ENCODE results near the gene HPS1.
"Not testable (repeated sequence)": the region's sequence is repeated elsewhere in the genome, so short reads cannot be mapped to it uniquely, and the experiment has no call there.

HPS1 gene

DNA sequence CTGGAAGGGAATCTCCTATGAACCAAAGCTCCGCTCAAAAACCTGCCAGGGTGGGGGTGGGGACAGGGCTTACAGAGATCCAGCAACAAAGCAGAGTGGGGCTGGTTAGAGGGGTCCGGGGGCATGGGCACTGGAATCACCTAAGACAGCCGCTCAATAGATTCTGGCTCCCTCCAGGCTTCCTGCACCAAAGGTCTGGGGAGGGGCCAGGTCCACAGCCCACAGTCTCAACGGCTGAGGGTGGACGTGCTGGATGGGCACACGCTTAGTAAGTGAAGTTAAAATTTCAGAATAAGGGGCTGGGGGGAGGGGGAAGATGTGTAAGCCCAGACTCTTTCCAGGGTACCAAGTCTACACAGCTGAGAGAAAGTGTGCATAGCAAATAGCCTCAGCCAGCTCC, 62.9 kb downstream of the HPS1 start:
- no peak overlapping the region for H3K4me3 ChIP-seq (ENCODE audit: low read depth in 1 of 5, low read length in 5 of 5)
- no peaks in the 10 kb centered on the region for H3K27me3 ChIP-seq (ENCODE audit: control insufficient read depth in 5 of 5, insufficient read depth in 4 of 5, low read length in 5 of 5)
- no peaks in the 10 kb centered on the region for H3K9me3 ChIP-seq (ENCODE audit: control insufficient read depth in 5 of 5, low read length in 5 of 5)
- peaks cover 0 to 56% (median 32%) of the 10 kb centered on the region in 5 donors for H3K36me3 ChIP-seq (ENCODE audit: control insufficient read depth in 5 of 5, insufficient read depth in 5 of 5, low read length in 5 of 5)
- no peak overlapping the region for H3K9ac ChIP-seq (ENCODE audit: low read length in 5 of 5)
- H3K27ac ChIP-seq (ENCODE audit: low read depth, low read length), result no peak overlapping the region
- H3K4me1 ChIP-seq (ENCODE audit: control insufficient read depth in 5 of 5, insufficient read depth in 5 of 5, low read length in 5 of 5), result peaks cover 0 to 14% (median 0%) of the 10 kb centered on the region in 5 donors

DNA sequence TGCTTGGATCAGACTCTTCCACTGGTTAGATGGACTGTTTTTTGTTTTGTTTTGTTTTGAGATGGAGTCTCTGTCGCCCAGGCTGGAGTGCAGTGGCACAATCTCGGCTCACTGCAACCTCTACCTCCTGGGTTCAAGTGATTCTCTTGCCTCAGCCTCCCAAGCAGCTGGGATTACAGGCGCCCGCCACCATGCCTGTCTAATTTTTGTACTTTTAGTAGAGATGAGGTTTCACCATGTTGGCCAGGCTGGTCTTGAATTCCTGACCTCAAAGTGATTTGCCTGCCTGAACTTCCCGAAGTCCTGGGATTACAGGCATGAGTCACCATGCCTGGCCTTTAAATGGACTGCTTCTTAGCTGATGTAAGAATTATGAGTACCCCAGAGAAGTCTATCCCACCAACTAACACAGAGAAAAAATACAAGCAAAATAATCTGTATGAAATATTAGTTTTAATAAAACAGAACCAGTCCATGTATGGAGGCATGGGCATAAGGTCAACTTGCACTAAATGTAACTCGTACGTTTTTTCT, 63.5 kb downstream of the HPS1 start:
- peaks cover 0 to 14% (median 0%) of the 10 kb centered on the region in 5 donors for H3K4me1 ChIP-seq (ENCODE audit: control insufficient read depth in 5 of 5, insufficient read depth in 5 of 5, low read length in 5 of 5)
- H3K36me3 ChIP-seq (ENCODE audit: control insufficient read depth in 5 of 5, insufficient read depth in 5 of 5, low read length in 5 of 5), result peaks cover 0 to 51% (median 29%) of the 10 kb centered on the region in 5 donors
- not testable (repeated sequence) for H3K4me3 ChIP-seq (ENCODE audit: low read depth in 1 of 5, low read length in 5 of 5); H3K27ac ChIP-seq (ENCODE audit: low read depth, low read length); H3K9me3 ChIP-seq (ENCODE audit: control insufficient read depth in 5 of 5, low read length in 5 of 5); H3K27me3 ChIP-seq (ENCODE audit: control insufficient read depth in 5 of 5, insufficient read depth in 4 of 5, low read length in 5 of 5); H3K9ac ChIP-seq (ENCODE audit: low read length in 5 of 5)

DNA sequence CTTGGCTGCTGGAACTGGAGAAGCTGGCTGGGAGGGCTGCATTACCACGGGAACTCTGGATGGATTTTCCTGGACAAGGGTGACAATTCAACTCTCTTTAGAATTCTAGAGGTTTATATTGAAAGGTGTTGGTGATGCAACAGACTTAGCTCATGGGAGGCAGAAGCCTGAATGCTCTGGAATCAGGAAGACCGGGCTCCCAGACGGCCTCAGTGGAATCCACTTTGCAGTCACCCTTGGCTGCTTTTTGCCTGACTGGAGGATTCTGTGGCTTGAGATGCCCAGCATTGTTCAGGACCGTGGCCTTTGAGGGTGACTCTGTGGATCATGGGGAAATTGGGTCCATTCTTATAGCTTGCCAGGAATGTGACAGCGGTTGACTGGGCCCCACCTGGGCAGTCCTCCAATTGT, 64.0 kb downstream of the HPS1 start:
- peaks cover 0 to 46% (median 27%) of the 10 kb centered on the region in 5 donors for H3K36me3 ChIP-seq (ENCODE audit: control insufficient read depth in 5 of 5, insufficient read depth in 5 of 5, low read length in 5 of 5)
- H3K4me1 ChIP-seq (ENCODE audit: control insufficient read depth in 5 of 5, insufficient read depth in 5 of 5, low read length in 5 of 5), result peaks cover 0 to 14% (median 0%) of the 10 kb centered on the region in 5 donors
- no peak overlapping the region for H3K27ac ChIP-seq (ENCODE audit: low read depth, low read length)
- peaks cover 0 to under 1% (median 0%) of the 10 kb centered on the region in 5 donors for H3K9me3 ChIP-seq (ENCODE audit: control insufficient read depth in 5 of 5, low read length in 5 of 5)
- H3K27me3 ChIP-seq (ENCODE audit: control insufficient read depth in 5 of 5, insufficient read depth in 4 of 5, low read length in 5 of 5), result no peaks in the 10 kb centered on the region
- H3K9ac ChIP-seq (ENCODE audit: low read length in 5 of 5), result no peak overlapping the region
- H3K4me3 ChIP-seq (ENCODE audit: low read depth in 1 of 5, low read length in 5 of 5), result no peak overlapping the region

GRCh38 chr10:98380493-98381339, 66.0 kb downstream of the HPS1 start:
- H3K9ac ChIP-seq (ENCODE audit: low read length in 5 of 5), result no peak overlapping the region
- peaks cover 0 to 6% (median 4%) of the 10 kb centered on the region in 5 donors for H3K9me3 ChIP-seq (ENCODE audit: control insufficient read depth in 5 of 5, low read length in 5 of 5)
- no peaks in the 10 kb centered on the region for H3K27me3 ChIP-seq (ENCODE audit: control insufficient read depth in 5 of 5, insufficient read depth in 4 of 5, low read length in 5 of 5)
- no peak overlapping the region for H3K27ac ChIP-seq (ENCODE audit: low read depth, low read length)
- H3K36me3 ChIP-seq (ENCODE audit: control insufficient read depth in 5 of 5, insufficient read depth in 5 of 5, low read length in 5 of 5), result peaks cover 0 to 35% (median 21%) of the 10 kb centered on the region in 5 donors
- no peak overlapping the region for H3K4me3 ChIP-seq (ENCODE audit: low read depth in 1 of 5, low read length in 5 of 5)
- H3K4me1 ChIP-seq (ENCODE audit: control insufficient read depth in 5 of 5, insufficient read depth in 5 of 5, low read length in 5 of 5), result peaks cover 0 to 13% (median 0%) of the 10 kb centered on the region in 5 donors

- no peak overlapping the region for H3K9ac ChIP-seq (ENCODE audit: low read length in 5 of 5)
- no peak overlapping the region for H3K4me3 ChIP-seq (ENCODE audit: low read depth in 1 of 5, low read length in 5 of 5)
- peaks cover 0 to 20% (median 5%) of the 10 kb centered on the region in 5 donors for H3K36me3 ChIP-seq (ENCODE audit: control insufficient read depth in 5 of 5, insufficient read depth in 5 of 5, low read length in 5 of 5)
- no peaks in the 10 kb centered on the region for H3K27me3 ChIP-seq (ENCODE audit: control insufficient read depth in 5 of 5, insufficient read depth in 4 of 5, low read length in 5 of 5)
- peaks cover 0 to 6% (median 4%) of the 10 kb centered on the region in 5 donors for H3K9me3 ChIP-seq (ENCODE audit: control insufficient read depth in 5 of 5, low read length in 5 of 5)
- H3K4me1 ChIP-seq (ENCODE audit: control insufficient read depth in 5 of 5, insufficient read depth in 5 of 5, low read length in 5 of 5), result peaks cover 0 to 16% (median 2%) of the 10 kb centered on the region in 5 donors
- no peak overlapping the region for H3K27ac ChIP-seq (ENCODE audit: low read depth, low read length)
Measured at GRCh38 chr10:98378722-98379121, 68.0 kb downstream of the HPS1 start.

DNA sequence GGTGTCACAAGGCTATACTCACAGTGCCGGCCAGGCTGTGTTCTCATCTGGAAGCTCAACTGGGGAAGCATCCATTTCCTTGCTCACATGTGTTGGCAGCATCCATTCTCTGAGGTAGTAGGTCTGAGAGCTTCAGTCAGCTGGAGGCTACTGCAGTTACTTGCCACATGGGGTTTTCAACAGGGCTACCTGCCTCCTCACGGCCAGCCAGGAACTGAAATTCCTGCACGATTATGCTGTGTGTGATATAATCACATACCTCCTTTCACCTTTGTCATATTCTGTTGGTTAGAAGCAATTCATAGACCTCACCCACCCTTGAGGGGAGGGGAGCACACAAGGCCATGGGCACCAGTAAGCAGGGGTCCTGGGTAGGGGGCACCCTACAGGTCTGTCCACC, 69.2 kb downstream of the HPS1 start:
- no peak overlapping the region for H3K9ac ChIP-seq (ENCODE audit: low read length in 5 of 5)
- no peaks in the 10 kb centered on the region for H3K27me3 ChIP-seq (ENCODE audit: control insufficient read depth in 5 of 5, insufficient read depth in 4 of 5, low read length in 5 of 5)
- no peak overlapping the region for H3K27ac ChIP-seq (ENCODE audit: low read depth, low read length)
- H3K9me3 ChIP-seq (ENCODE audit: control insufficient read depth in 5 of 5, low read length in 5 of 5), result peaks cover 0 to 6% (median 4%) of the 10 kb centered on the region in 5 donors
- H3K4me3 ChIP-seq (ENCODE audit: low read depth in 1 of 5, low read length in 5 of 5), result no peak overlapping the region
- H3K36me3 ChIP-seq (ENCODE audit: control insufficient read depth in 5 of 5, insufficient read depth in 5 of 5, low read length in 5 of 5), result peaks cover 0 to 9% (median 0%) of the 10 kb centered on the region in 5 donors
- H3K4me1 ChIP-seq (ENCODE audit: control insufficient read depth in 5 of 5, insufficient read depth in 5 of 5, low read length in 5 of 5), result peaks cover 0 to 18% (median 2%) of the 10 kb centered on the region in 5 donors

- Histone ChIP-seq H3K9ac (ENCODE audit: low read length in 5 of 5) (no peak overlapping the region), H3K27me3 (ENCODE audit: control insufficient read depth in 5 of 5, insufficient read depth in 4 of 5, low read length in 5 of 5) (no peaks in the 10 kb centered on the region), H3K4me3 (ENCODE audit: low read depth in 1 of 5, low read length in 5 of 5) (no peak overlapping the region), H3K27ac (ENCODE audit: low read depth, low read length) (no peak overlapping the region), H3K9me3 (ENCODE audit: control insufficient read depth in 5 of 5, low read length in 5 of 5) (peaks cover 0 to 6% (median 4%) of the 10 kb centered on the region in 5 donors), H3K36me3 (ENCODE audit: control insufficient read depth in 5 of 5, insufficient read depth in 5 of 5, low read length in 5 of 5) (peaks cover 0 to 8% (median 0%) of the 10 kb centered on the region in 5 donors), H3K4me1 (ENCODE audit: control insufficient read depth in 5 of 5, insufficient read depth in 5 of 5, low read length in 5 of 5) (peaks cover 0 to 18% (median 2%) of the 10 kb centered on the region in 5 donors)
Measured at GRCh38 chr10:98377001-98377400, 69.7 kb downstream of the HPS1 start.

- H3K9me3 ChIP-seq (ENCODE audit: control insufficient read depth in 5 of 5, low read length in 5 of 5), result peaks cover 0 to 6% (median 4%) of the 10 kb centered on the region in 5 donors
- H3K27ac ChIP-seq (ENCODE audit: low read depth, low read length), result no peak overlapping the region
- H3K9ac ChIP-seq (ENCODE audit: low read length in 5 of 5), result no peak overlapping the region
- H3K4me1 ChIP-seq (ENCODE audit: control insufficient read depth in 5 of 5, insufficient read depth in 5 of 5, low read length in 5 of 5), result peaks cover under 1 to 22% (median 5%) of the 10 kb centered on the region in 5 donors
- no peak overlapping the region for H3K4me3 ChIP-seq (ENCODE audit: low read depth in 1 of 5, low read length in 5 of 5)
- no peaks in the 10 kb centered on the region for H3K27me3 ChIP-seq (ENCODE audit: control insufficient read depth in 5 of 5, insufficient read depth in 4 of 5, low read length in 5 of 5)
- peaks cover 0 to 8% (median 0%) of the 10 kb centered on the region in 5 donors for H3K36me3 ChIP-seq (ENCODE audit: control insufficient read depth in 5 of 5, insufficient read depth in 5 of 5, low read length in 5 of 5)
Measured at GRCh38 chr10:98376485-98376884, 70.2 kb downstream of the HPS1 start.

GRCh38 chr10:98374217-98374985, 72.3 kb downstream of the HPS1 start:
- Histone ChIP-seq H3K9me3 (ENCODE audit: control insufficient read depth in 5 of 5, low read length in 5 of 5) (peaks cover 0 to 6% (median 4%) of the 10 kb centered on the region in 5 donors), H3K27ac (ENCODE audit: low read depth, low read length) (no peak overlapping the region), H3K4me3 (ENCODE audit: low read depth in 1 of 5, low read length in 5 of 5) (no peak overlapping the region), H3K4me1 (ENCODE audit: control insufficient read depth in 5 of 5, insufficient read depth in 5 of 5, low read length in 5 of 5) (peaks cover 3 to 31% (median 15%) of the 10 kb centered on the region in 5 donors), H3K27me3 (ENCODE audit: control insufficient read depth in 5 of 5, insufficient read depth in 4 of 5, low read length in 5 of 5) (no peaks in the 10 kb centered on the region), H3K36me3 (ENCODE audit: control insufficient read depth in 5 of 5, insufficient read depth in 5 of 5, low read length in 5 of 5) (no peaks in the 10 kb centered on the region), H3K9ac (ENCODE audit: low read length in 5 of 5) (peak overlapping the region in 1 of 5 donors; percentile 42)
